ENCODE data around the gene TMEM33.
A peak's percentile ranks its signal among the peaks of the same experiment; 100 is the strongest.

GRCh38 chr4:41887821-41888686 lies 47.2 kb upstream of the TMEM33 start:
- TF ChIP-seq CTCF (IDR thresholded peaks at IDR 0.05): peak; percentile 39 to 58 (median 58)
- TF ChIP-seq POLR2AphosphoS5 (IDR thresholded peaks at IDR 0.05; ENCODE audit: insufficient read depth in 1 of 2, low read depth in 1 of 2): no peak
- TF ChIP-seq POLR2A (IDR thresholded peaks at IDR 0.05): no peak

Measured in vagina (tissue), 2 donors.